ENCODE data around the gene EYA3. TPM values are rescaled to one million over a fixed set of nuclear protein-coding genes. Genes with fewer than 3 reads are reported as not detected.

EYA3 gene
- total and polyA plus RNA-seq, 2 of the 8 experiments (the other 6 are each of a cell fraction or from before 2014, with no cell fraction given): 15.0 to 33.9 TPM

- no peak overlapping the region for H3K23ac ChIP-seq (ENCODE audit: insufficient read length)
- CTCF ChIA-PET (ENCODE audit: partially characterized antibody): interaction anchor here (0.6 to 3.3 kb wide), 2 partner anchors 11 to 308 kb away, joined by 3 to 18 read pairs; no protein-coding TSS in a partner anchor
- DNase-seq (ENCODE audit: low read depth in 1 of 2, low spot score in 2 of 2): no peak
- TF ChIP-seq SP4 (IDR thresholded peaks at IDR 0.05; ENCODE audit: low read length) (no peak), EGR1 (IDR thresholded peaks at IDR 0.05; ENCODE audit: borderline replicate concordance, low read depth, low read length) (no peak), RBBP5 (IDR thresholded peaks at IDR 0.05; ENCODE audit: borderline replicate concordance, low read depth, low read length) (no peak), SP1 (IDR thresholded peaks at IDR 0.05; ENCODE audit: low read depth, low read length) (no peak), CHD2 (IDR thresholded peaks at IDR 0.05; ENCODE audit: low read length) (no peak), TEAD4 (IDR thresholded peaks at IDR 0.05; ENCODE audit: low read depth, low read length) (no peak), HDAC6 (IDR thresholded peaks at IDR 0.05; ENCODE audit: low read depth, low read length) (no peak), CTBP2 (IDR thresholded peaks at IDR 0.05; ENCODE audit: borderline replicate concordance, insufficient read depth, insufficient read length, low read length) (no peak), ATF3 (IDR thresholded peaks at IDR 0.05; ENCODE audit: insufficient read depth, low read depth, low read length) (no peak), SP2 (IDR thresholded peaks at IDR 0.05; ENCODE audit: low read length) (no peak), PHF8 (conservative IDR thresholded peaks at IDR 0.05; ENCODE audit: low read depth, low read length) (no peak)
- H3K27ac ChIP-seq (ENCODE audit: low read depth, low read length): no peak overlapping the region
- H3K9me3 ChIP-seq (ENCODE audit: insufficient read depth in 2 of 2, low read depth in 1 of 2, low read length in 1 of 2): no peaks in the 10 kb centered on the region
- H3K14ac ChIP-seq (ENCODE audit: insufficient read length): no peak overlapping the region
- no peak overlapping the region for H2BK5ac ChIP-seq (ENCODE audit: low read depth, low read length)
- no peak overlapping the region for H3K4ac ChIP-seq (replicated peaks; ENCODE audit: insufficient read length, low read depth, low read length)
- FAIRE-seq: no peak
- H3K27me3 ChIP-seq (replicated peaks in 1 of 4; ENCODE audit: control insufficient read depth in 3 of 4, extremely low read depth in 1 of 4, insufficient read depth in 3 of 4, low read length in 3 of 4): no peaks in the 10 kb centered on the region
- no peak overlapping the region for H2BK120ac ChIP-seq (replicated peaks; ENCODE audit: low read depth, low read length)
- H3K23me2 ChIP-seq (ENCODE audit: low read depth, low read length): no peaks in the 10 kb centered on the region
- H4K8ac ChIP-seq (ENCODE audit: extremely low read depth, insufficient read depth, low read length): no peak overlapping the region
- no peak overlapping the region for H3K18ac ChIP-seq (ENCODE audit: extremely low read depth, low read length)
- WGBS, 2 experiments (ENCODE audit: extremely low coverage in 1 of 2, insufficient coverage in 1 of 2, insufficient read length in 1 of 2, insufficient replicate concordance in 2 of 2, low coverage in 1 of 2, low lambda C conversion rate in 2 of 2, missing lambda C conversion rate in 1 of 2): 77% methylated on average over 3 of the region's 3 CpGs; no CpG with 5 or more reads in 1 of the 2 experiments
- H3K9ac ChIP-seq (replicated peaks in 1 of 4; ENCODE audit: extremely low read depth in 1 of 4, low read depth in 3 of 4, low read length in 3 of 4): no peak overlapping the region
- peaks cover 26 to 72% (median 45%) of the 10 kb centered on the region in 4 experiments for H3K36me3 ChIP-seq (ENCODE audit: control insufficient read depth in 2 of 4, insufficient read depth in 4 of 4, low read length in 3 of 4)
- no peaks in the 10 kb centered on the region for H3K4me1 ChIP-seq (replicated peaks in 1 of 4; ENCODE audit: control insufficient read depth in 3 of 4, insufficient read depth in 4 of 4, low read length in 3 of 4)
- H4K5ac ChIP-seq (ENCODE audit: insufficient read length, low read depth, low read length): no peak overlapping the region
- POLR2A ChIA-PET (ENCODE audit: partially characterized antibody): interaction anchor here (0.7 to 2.2 kb wide), 3 partner anchors 14 to 33 kb away, joined by 3 to 6 read pairs (median 5); no protein-coding TSS in a partner anchor
- no peaks in the 10 kb centered on the region for H3K79me2 ChIP-seq (ENCODE audit: control insufficient read depth in 1 of 2, insufficient read depth in 2 of 2, low read length in 2 of 2)
- no peak overlapping the region for H2BK15ac ChIP-seq (ENCODE audit: low read length)
- H2AFZ ChIP-seq (ENCODE audit: low read length): no peak overlapping the region
- no peaks in the 10 kb centered on the region for H3K79me1 ChIP-seq (ENCODE audit: low read depth, low read length)
- no peak overlapping the region for H2BK12ac ChIP-seq (ENCODE audit: low read depth, low read length)
- H3K4me2 ChIP-seq (ENCODE audit: insufficient read depth in 1 of 2, low read depth in 2 of 2, low read length in 2 of 2): no peak overlapping the region
- H2AK5ac ChIP-seq (ENCODE audit: low read depth, low read length): no peak overlapping the region
- no peak overlapping the region for H4K91ac ChIP-seq (replicated peaks; ENCODE audit: insufficient read length, low read length)
- no peak overlapping the region for H3K56ac ChIP-seq (replicated peaks; ENCODE audit: insufficient read length, low read depth, low read length)
- H4K20me1 ChIP-seq (replicated peaks in 1 of 2; ENCODE audit: control insufficient read depth in 1 of 2, insufficient read depth in 2 of 2, low read length in 2 of 2): peaks cover 0 to 2% of the 10 kb centered on the region in 2 experiments
- H2BK20ac ChIP-seq (ENCODE audit: low read length): no peak overlapping the region
- no peak overlapping the region for H3K4me3 ChIP-seq (ENCODE audit: extremely low read depth in 1 of 4, insufficient read depth in 2 of 4, low read depth in 3 of 4, low read length in 4 of 4)
These were observed 137.0 kb downstream of the EYA3 start for GRCh38 chr1:27951396-27951795.

Data from H1 (cell line).